Activated CD4-positive, alpha-beta T cell treated with anti-CD3 and anti-CD28 coated beads, Interleukin-2, amount 50 U/mL, for 48 hours (primary cell): ENCODE results near the gene NHSL2.
A peak's percentile ranks its signal among the peaks of the same experiment; 100 is the strongest.

Experiments
- DNase-seq, 2 experiments: peaks; one replicate each; pipeline ENCODE4 v3.0.0-alpha.2; 2020

Gene NHSL2

DNA sequence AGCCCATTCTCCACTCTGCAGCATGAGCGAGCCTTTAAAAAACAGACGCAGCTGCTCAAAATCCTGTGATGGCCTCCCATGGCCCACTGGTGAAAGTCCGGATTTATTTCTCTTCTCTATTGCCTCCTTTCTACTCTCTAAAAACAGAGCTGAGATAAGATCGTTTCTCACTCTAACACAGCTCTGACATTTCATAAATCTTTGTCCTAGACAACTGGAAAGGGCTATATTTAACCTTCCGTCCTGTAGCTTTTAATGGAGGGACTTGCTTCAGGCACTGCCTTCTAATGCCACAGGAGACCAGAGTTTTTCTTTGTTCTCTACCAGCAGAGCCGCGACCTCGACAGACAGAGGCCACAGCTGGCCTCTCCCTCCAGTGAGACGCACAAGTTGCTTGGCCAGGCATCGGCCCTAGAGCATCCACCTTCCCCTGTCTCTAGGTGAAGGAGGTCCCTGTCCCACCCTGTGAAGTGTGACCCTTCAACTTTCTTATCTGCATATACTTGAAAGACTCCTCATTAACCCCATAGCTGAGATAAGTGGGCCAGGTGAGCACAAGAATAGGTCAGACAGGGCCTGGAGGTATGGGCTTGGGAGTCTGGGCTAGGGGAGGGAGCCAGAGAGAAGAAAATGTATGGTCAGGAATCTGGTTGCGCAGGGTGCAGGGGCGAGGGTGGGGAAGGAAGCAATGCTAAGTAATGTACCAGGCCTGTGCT, 171.1 kb downstream of the NHSL2 start:
- no peak for DNase-seq

DNA sequence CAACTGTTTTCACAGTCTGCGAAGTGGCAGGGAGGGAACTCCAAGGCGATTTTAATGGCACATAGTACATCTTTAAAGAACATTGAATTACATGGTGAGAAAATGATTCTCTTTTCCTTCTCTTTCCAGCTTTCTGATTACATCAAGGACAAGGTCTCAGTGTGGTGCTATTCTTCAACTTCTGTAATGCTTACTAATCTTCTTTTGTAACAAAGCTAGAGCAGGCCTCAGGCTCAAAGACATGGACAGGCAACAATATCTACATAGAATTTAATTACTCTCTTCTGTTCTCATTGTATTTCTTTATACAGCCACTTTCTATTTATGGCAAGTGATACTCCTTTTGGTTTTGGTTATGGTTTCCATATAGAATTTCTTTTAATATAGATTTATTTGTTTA, 172.6 kb downstream of the NHSL2 start:
- DNase-seq: no peak

DNA sequence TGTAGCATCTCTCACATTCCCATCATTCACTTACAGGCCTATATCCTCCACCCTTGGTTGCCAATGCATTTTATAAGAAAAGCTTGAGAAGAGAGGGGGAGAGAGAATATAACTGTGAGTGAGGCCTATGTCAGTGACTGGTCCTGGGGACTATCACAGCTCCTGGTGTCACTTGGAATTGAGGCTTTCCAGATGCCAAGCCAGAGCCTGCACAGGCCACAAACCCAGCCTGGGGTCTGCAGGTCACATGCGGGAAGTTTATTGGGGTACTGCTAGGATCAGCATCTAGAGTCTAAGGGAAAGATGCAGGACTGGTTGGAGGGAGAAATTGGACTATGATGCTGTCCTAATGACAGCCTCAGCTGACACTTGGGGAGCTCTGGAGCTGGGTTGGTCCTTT, 173.5 kb downstream of the NHSL2 start:
- no peak for DNase-seq

DNA sequence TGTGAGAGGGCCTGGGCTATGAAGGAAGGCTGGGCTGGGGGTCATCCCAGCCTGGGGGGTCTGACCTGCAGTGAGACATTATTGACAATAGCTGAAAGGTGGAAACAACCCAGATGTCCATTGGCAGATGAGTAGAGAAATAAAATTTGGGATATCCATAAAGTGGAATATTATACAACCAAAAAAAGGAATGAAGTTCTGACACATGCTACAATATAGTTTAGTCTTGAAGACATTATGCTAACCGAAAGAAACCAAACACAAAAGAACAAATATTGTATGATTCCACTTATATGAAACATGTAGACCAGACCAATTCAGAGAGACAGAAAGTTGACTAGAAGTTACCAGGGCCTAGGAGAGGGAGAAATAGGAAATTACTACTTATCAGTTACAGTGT, 176.3 kb downstream of the NHSL2 start:
- no peak for DNase-seq

DNA sequence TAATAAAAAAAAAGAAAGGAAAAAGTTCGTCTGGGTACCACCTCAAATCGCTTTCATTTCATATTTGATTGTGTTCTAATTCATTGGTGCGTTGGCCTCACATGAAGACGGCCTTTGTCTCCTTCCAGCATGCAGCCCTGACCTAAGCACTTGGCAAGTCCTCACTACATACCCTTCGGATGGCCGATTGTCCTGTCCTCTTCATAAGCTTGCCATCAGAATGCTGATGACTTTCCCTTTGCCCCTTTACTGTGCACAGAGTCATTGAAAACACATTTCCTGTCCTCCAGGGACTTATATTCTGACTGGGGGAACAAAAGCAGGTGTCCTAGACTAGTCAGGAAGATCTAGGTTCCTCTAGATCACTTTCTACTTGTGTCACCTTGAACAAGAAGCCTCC, 178.1 kb downstream of the NHSL2 start:
- no peak for DNase-seq

- no peak for DNase-seq
Measured at GRCh38 chrX:72089254-72089653, 178.6 kb downstream of the NHSL2 start.

DNA sequence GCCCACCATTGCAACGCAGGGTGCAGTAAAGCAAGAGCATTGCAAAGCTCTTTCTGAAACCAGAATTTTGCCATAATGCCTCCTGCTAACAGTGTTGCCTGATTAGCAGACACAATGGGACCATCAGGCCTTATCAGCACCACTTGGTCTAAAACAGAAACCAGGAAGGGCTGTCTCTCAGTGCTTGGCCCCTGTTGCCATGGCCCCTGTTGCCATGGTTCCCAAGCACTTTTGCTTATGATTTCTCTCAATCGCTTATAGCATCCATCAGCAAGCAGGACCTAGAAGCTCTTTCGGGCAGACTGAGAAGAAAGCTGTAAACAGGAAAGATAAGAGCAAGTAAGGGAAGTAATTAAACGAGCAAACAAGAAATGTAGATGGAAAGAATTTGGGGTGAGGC, 184.2 kb downstream of the NHSL2 start:
- DNase-seq: peak; percentile 26 to 43

- DNase-seq: no peak
Measured at GRCh38 chrX:72095370-72095769, 184.7 kb downstream of the NHSL2 start.

GRCh38 chrX:72097098-72097497, 186.5 kb downstream of the NHSL2 start:
- no peak for DNase-seq

DNA sequence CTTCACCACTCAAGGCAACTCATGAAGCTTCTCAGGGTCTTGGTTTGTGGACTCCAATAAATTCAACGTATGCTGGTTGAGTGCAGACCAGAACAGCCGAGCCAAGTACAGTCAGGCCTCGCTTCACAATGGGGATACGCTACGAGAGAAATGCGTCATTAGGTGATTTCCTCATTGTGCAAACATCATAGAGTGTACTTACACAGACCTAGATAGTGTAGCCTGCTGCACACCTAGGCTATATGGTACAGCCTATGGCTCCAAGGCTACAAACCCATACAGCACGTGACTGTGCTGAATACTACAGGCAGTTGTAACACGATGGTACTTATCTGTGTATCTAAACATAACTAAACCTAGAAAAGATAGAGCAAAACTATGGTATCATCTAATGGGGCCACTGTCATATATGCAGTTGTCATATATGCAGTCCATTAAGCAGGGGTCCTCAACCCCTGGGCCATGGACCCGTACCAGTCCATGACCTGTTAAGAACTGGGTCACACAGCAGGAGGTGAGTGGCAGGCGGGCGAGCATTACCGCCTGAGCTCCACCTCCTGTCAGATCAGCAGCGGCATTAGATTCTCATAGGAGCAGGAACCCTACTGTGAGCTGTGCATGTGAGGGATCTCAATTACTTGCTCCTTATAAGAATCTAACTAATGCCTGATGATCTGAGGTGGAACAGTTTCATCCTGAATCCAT, 189.6 kb downstream of the NHSL2 start:
- no peak for DNase-seq

DNA sequence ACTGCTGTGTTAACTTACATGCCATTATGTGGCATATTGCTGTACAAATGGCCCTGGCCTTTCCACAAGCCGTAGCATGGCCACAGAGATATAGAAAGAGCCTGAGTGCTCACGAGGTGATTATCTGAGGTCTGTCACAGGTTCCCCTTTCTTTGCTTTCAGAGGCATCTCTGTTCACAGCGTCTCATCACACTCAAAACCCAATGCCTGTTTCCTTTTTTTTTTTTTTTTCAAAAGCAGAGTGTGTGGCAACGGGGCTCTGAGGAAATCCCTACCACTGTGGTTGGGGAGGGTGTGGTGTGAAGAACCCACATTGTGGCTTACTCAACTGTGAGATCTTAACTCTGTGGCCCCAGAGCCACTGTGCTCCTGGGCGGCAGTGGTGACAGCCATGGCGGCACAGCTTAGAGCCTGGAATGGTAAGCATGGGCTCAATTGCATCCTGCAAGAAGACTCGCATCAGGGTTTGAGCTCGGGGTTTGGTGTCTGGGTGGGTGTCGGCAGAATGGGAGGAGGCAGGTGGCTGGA, 190.2 kb downstream of the NHSL2 start:
- DNase-seq: peak; percentile 62 to 70

DNA sequence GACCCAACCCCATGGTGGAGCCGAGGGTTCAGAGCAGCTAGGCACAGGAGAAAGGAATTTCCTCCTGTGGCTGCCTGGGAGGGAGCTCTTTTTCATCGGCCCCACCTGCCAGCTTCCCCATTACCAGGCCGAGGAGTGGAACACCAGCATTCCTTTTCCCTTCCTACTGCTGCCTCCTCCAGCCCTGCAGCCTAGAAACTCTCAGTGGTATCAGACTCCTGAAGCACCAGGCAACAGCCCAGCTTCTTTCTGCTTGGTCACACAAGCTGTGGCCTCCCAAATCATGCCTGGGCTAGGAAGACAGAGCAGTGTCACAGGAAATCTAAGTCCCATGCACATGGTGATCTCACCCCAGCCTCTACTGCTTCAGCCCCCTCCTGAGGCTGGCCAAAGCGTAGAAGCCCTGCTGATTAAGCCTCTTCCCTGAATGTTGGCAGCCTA, 191.0 kb downstream of the NHSL2 start:
- DNase-seq: no peak

GRCh38 chrX:72102126-72102525, 191.5 kb downstream of the NHSL2 start:
- DNase-seq: no peak

DNA sequence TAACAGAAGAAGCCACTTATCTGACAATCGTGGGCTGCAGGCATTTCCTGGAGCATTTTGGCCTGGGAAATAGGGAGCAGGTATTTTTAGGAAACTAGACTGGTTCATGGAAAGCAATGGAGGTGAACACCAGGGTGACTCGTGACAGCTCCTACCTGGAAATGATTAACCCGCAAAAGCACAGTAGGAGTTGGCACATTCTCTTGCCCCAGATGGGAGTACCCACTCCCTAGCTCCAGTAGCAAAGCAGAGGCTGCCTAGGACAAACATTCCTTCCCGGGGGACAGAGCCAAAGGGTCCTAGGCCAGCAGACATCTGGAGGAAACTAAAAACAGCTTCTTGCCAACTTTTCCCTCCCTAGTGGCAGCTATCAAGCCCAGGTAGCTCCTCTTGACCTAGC, 192.1 kb downstream of the NHSL2 start:
- no peak for DNase-seq

- peak in 1 of 2 experiments; percentile 20 for DNase-seq
Measured at GRCh38 chrX:72105436-72105835, 194.8 kb downstream of the NHSL2 start.

GRCh38 chrX:72107320-72107719, 196.7 kb downstream of the NHSL2 start:
- no peak for DNase-seq

DNA sequence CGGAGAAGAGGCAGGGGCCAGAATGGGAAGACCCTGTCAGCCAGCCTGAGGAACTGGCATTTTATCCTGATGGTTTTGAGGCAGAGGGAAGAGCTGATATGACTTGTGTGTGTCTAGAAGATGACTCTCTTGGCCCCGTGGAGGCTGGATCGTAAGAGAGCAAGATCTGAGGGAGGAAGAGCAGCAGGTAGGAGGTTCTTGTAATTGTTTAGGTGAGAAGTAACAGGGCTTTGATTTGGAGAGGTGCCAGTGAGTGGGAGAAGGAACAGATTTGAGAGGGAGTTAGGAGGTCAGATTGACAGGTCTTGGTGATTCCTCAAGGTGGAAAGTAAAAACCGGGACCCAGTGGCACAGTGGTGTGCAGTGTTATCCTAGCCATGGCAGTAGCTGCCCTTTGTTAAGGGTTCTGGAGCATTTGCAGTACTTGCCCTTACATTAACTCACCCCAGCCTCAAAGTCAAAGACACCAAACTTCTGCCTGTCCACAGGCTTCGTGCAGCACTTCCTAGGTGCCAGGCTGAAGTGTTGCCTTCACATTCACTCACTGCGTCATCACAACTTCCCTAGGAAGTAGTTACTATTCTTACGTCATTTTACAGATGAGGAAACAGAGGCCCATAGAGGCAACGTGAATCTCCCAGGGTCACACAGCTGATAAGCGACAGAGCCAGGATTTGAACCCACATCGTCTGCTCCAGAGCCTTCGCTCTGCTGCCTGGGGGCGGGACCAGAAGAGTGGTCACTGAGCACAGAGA, 197.4 kb downstream of the NHSL2 start:
- DNase-seq: no peak

GRCh38 chrX:72108666-72109065, 198.0 kb downstream of the NHSL2 start:
- DNase-seq: no peak

DNA sequence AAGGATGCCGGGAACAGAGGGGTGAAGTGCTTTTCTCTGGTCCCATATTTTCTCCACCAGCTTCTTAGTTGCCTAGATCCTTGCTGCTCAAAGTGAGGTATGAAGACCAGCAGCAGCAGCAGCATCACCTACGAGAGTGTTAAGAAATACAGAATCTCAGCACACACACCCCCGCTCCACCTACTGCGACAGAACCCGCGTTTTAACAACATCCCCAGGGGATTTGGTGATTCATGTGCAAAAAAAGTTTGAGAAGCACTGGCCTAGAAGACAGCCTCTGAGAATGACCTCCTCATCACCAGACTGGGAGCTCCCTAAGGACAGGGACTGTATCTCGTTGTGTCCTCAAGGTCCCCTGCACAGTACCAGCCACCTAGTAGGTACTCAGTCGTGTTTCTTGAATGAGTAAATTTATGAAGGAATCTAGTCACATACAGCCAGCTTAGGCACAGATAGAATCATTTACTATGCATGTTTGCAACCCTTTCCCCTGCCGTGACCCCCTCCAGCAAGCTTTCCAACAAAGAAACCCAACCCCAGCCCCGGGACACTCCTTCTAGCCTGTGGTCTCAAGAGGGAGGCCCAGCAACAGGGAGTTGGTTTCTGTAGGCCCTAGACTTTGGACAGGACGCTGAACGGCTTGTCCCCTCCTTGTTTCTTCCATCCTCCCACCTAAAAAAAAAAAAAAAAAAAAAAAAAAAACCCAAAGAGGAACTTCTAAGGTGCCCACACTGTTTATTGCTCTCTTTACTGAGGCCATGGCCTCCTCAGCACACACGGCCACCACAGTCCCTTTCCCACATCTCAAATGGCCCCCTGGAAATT, 199.6 kb downstream of the NHSL2 start:
- DNase-seq: no peak

GRCh38 chrX:72110876-72111708, 200.4 kb downstream of the NHSL2 start:
- no peak for DNase-seq

GRCh38 chrX:72113461-72113860, 202.8 kb downstream of the NHSL2 start:
- DNase-seq: no peak

DNA sequence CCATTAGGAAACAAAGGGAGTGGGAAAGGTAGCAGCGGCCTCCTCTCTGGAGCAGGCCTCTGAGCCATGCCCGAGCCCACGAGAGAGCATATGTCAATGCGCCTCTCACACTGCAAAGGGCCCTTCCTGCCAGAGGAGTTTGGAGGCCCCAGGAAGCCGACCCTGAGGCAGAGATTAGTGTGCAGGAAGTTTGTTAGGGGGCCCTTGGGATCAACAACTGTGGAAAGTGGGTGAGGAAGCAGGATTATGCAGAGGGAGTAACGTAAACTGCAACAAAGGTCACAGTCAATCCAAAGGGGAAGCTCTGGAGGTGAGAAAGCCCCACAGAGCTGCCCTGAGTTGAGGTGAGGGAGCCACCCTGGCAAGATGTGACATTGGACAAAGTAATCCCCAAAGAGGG, 203.7 kb downstream of the NHSL2 start:
- no peak for DNase-seq
